HepG2 (cell line): ENCODE data around the gene UHMK1. TPM values are rescaled to one million over a fixed set of nuclear protein-coding genes. Genes with fewer than 3 reads are reported as not detected.

Experiments used
- ATAC-seq: fragments of 200-7000 bp; cut with Tn5 transposase; 3 replicates; pipeline ENCODE4 v1.9.1; 2020; ENCODE audit warnings: mild to moderate bottlenecking, moderate library complexity
- BruUV-seq: library from RNA; stranded (reverse); fragments of 400-500 nt; replicated peaks from 2 replicates; lab custom pipeline; 2021; lab: Mats Ljungman, UMichigan
- CTCF ChIA-PET: fragments of 300-600 bp; formaldehyde crosslinking; extraction: SDS; loops from one replicate; lab custom pipeline; 2021; ENCODE audit warnings: low total read pairs, inconsistent platforms, low intra/inter-chr PET ratio; lab: Yijun Ruan, JAX
- POLR2A ChIA-PET: fragments of 350-600 bp; sonication (Branson Sonifier 250); formaldehyde crosslinking; loops from one replicate; lab custom pipeline; 2020; ENCODE audit warnings: antibody characterized with exemption, inconsistent platforms; lab: Yijun Ruan, JAX
- DNase-seq: peaks from one replicate; pipeline ENCODE4 v3.0.0-alpha.2; 2015; ENCODE audit warnings: low spot score
- FAIRE-seq: peaks from 3 replicates; lab custom pipeline; 2011; peaks lifted over from hg19 to GRCh38; lab: Jason Lieb, UNC
- H2AFZ ChIP-seq: one replicate; pipeline ENCODE4 v1.6.1; 2011; ENCODE audit warnings: low read length, inconsistent platforms
- H3K27ac ChIP-seq: fragments of 300-600 bp; 3 replicates; pipeline ENCODE4 v1.8.0; 2011; ENCODE audit warnings: mixed run types, mild to moderate bottlenecking, mixed read lengths, low read length, inconsistent platforms; ENCODE audit not compliant: insufficient read depth; ENCODE audit errors: extremely low read length
- H3K27me3 ChIP-seq, 2 experiments: fragments of 200-600 bp in 1 of 2; 2 replicates in 1 of 2; 3 replicates in 1 of 2; pipeline versions ENCODE4 v1.6.0 to v1.8.0; 2011; ENCODE audit warnings: low read length in 2 of 2, mild to moderate bottlenecking in 2 of 2, moderate library complexity in 2 of 2, inconsistent platforms in 1 of 2; ENCODE audit not compliant: insufficient read depth in 2 of 2, control insufficient read depth in 1 of 2
- H3K36me3 ChIP-seq, 2 experiments: fragments of 200-600 bp in 1 of 2; replicated peaks in 1 of 2; 2 replicates in 1 of 2; 3 replicates in 1 of 2; pipeline versions ENCODE4 v1.5.1 to v1.8.0; 2011; ENCODE audit warnings: low read length in 2 of 2, inconsistent platforms in 1 of 2; ENCODE audit not compliant: insufficient read depth in 2 of 2, control insufficient read depth in 1 of 2
- H3K4me1 ChIP-seq: 2 replicates; pipeline ENCODE4 v1.5.1; 2012; ENCODE audit warnings: low read length, inconsistent platforms; ENCODE audit not compliant: insufficient read depth
- H3K4me2 ChIP-seq: 2 replicates; pipeline ENCODE4 v1.6.0; 2011; ENCODE audit warnings: low read depth, low read length, inconsistent platforms
- H3K4me3 ChIP-seq, 3 experiments: fragments of 200-600 bp in 1 of 3; sonication (generic), shearing (Covaris generic) in 1 of 3; replicated peaks in 1 of 3; 2 replicates each; pipeline ENCODE4 v1.5.1; 2011 to 2016; ENCODE audit warnings: low read length in 3 of 3, inconsistent platforms in 2 of 3, low read depth in 2 of 3, mild to moderate bottlenecking in 2 of 3, control low read depth in 1 of 3, mixed read lengths in 1 of 3; ENCODE audit not compliant: insufficient read depth in 1 of 3
- H3K79me2 ChIP-seq: one replicate; pipeline ENCODE4 v1.6.1; 2011; ENCODE audit warnings: low read length, inconsistent platforms; ENCODE audit not compliant: insufficient read depth
- H3K9ac ChIP-seq: 2 replicates; pipeline ENCODE4 v1.6.0; 2011; ENCODE audit warnings: mild to moderate bottlenecking, low read depth, low read length, inconsistent platforms; ENCODE audit not compliant: insufficient read depth
- H3K9me3 ChIP-seq: 2 replicates; pipeline ENCODE4 v1.5.1; 2012; ENCODE audit warnings: mild to moderate bottlenecking, low read length
- H4K20me1 ChIP-seq: 2 replicates; pipeline ENCODE4 v1.6.0; 2011; ENCODE audit warnings: inconsistent platforms, mild to moderate bottlenecking, low read length, moderate library complexity; ENCODE audit not compliant: insufficient read depth
- BCLAF1 ChIP-seq: fragments of 450-650 bp; IDR thresholded peaks from 2 replicates; pipeline ENCODE4 v1.6.1; 2017; ENCODE audit warnings: mild to moderate bottlenecking
- ETS1 ChIP-seq: sonication (generic); formaldehyde crosslinking; IDR thresholded peaks from 2 replicates; pipeline ENCODE4 v1.4.0; 2020; ENCODE audit warnings: missing genetic modification reagents
- FOXP1 ChIP-seq, 2 experiments: fragments of 450-650 bp in 1 of 2; IDR thresholded peaks; 2 replicates each; pipeline ENCODE4 v1.6.1; 2017 to 2018; ENCODE audit warnings: antibody characterized with exemption in 1 of 2
- HDAC2 ChIP-seq: sonication (generic); formaldehyde crosslinking; IDR thresholded peaks from 2 replicates; pipeline ENCODE4 v1.4.0; 2020; ENCODE audit warnings: missing genetic modification reagents
- SIN3B ChIP-seq: fragments of 150-350 bp; IDR thresholded peaks from 2 replicates; pipeline ENCODE4 v1.6.1; 2014; ENCODE audit warnings: low read length
- TARDBP ChIP-seq: sonication (generic); formaldehyde crosslinking; IDR thresholded peaks from 2 replicates; pipeline ENCODE4 v1.8.0; 2022; ENCODE audit warnings: mild to moderate bottlenecking, missing genetic modification reagents
- THAP11 ChIP-seq: IDR thresholded peaks from 2 replicates; pipeline ENCODE4 v1.6.1; 2016; ENCODE audit warnings: missing biosample characterization, missing genetic modification reagents
- THAP9 ChIP-seq: sonication (generic); formaldehyde crosslinking; IDR thresholded peaks from 2 replicates; pipeline ENCODE4; 2020; ENCODE audit warnings: missing genetic modification reagents, mild to moderate bottlenecking, borderline replicate concordance
- ZBTB43 ChIP-seq: sonication (generic); formaldehyde crosslinking; conservative IDR thresholded peaks from 2 replicates; pipeline ENCODE4 v1.4.0; 2020; ENCODE audit warnings: missing genetic modification reagents
- ZNF207 ChIP-seq: fragments of 450-650 bp; IDR thresholded peaks from 2 replicates; pipeline ENCODE4 v1.6.1; 2016; ENCODE audit warnings: antibody characterized with exemption, borderline replicate concordance
- ZNF350 ChIP-seq: sonication (generic); formaldehyde crosslinking; IDR thresholded peaks from 2 replicates; pipeline ENCODE4 v1.4.0; 2020; ENCODE audit warnings: mild to moderate bottlenecking, low read depth, missing genetic modification reagents, borderline replicate concordance
- ZNF589 ChIP-seq: sonication (generic); formaldehyde crosslinking; conservative IDR thresholded peaks from 2 replicates; pipeline ENCODE4 v1.8.0; 2022; ENCODE audit warnings: mild to moderate bottlenecking, moderate library complexity, missing genetic modification reagents
- ZNF720 ChIP-seq: sonication (generic); formaldehyde crosslinking; IDR thresholded peaks from 2 replicates; pipeline ENCODE4 v1.4.0; 2020; ENCODE audit warnings: missing genetic modification reagents
- WGBS: methylation state at CpG from one replicate; pipeline ENCODE4 v1.1.6; 2017; ENCODE audit warnings: low lambda C conversion rate; 5-methylcytosine and 5-hydroxymethylcytosine counted together
- in situ Hi-C: cut with HindIII; loops from 2 replicates; pipeline ENCODE4 v1.10.0; 2017; ENCODE audit warnings: low pct_unique_long_range_greater_than_20kb; ENCODE audit not compliant: extremely low pct_ligation_motif_present
- intact Hi-C: fragments of 100-400 bp; cut with micrococcal nuclease; formaldehyde crosslinking; loops from one replicate; pipeline ENCODE4 v1.10.0; 2022; ENCODE audit not compliant: unreplicated experiment
- polyA plus RNA-seq, 8 experiments: library from polyadenylated mRNA; depleted of rRNA in 3 of 8; stranded (reverse) in 7 of 8; unstranded in 1 of 8; fragments of >200 nt; fragmentation: Illumina TruSeq in 4 of 8; extraction: Trizol in 4 of 8; gene quantifications; 2 replicates each; pipeline versions ENCODE4 v1.2.1 to v1.2.3, GENCODE V29; 2011 to 2016; ENCODE audit warnings: low read depth in 4 of 8, missing spikeins in 1 of 8, mixed read lengths in 1 of 8; ENCODE audit not compliant: insufficient read depth in 1 of 8
- total RNA-seq, 5 experiments: library from RNA; depleted of rRNA; stranded (reverse); fragments of >200 nt; fragmentation: Illumina TruSeq; extraction: Trizol; gene quantifications; 2 replicates each; pipeline ENCODE4 v1.2.3, GENCODE V29; 2016; ENCODE audit warnings: low read depth in 1 of 5

Gene UHMK1
- total and polyA plus RNA-seq, 2 of the 13 experiments (the other 11 are each of a cell fraction or from before 2014, with no cell fraction given), result 12.9 to 20.0 TPM

DNA sequence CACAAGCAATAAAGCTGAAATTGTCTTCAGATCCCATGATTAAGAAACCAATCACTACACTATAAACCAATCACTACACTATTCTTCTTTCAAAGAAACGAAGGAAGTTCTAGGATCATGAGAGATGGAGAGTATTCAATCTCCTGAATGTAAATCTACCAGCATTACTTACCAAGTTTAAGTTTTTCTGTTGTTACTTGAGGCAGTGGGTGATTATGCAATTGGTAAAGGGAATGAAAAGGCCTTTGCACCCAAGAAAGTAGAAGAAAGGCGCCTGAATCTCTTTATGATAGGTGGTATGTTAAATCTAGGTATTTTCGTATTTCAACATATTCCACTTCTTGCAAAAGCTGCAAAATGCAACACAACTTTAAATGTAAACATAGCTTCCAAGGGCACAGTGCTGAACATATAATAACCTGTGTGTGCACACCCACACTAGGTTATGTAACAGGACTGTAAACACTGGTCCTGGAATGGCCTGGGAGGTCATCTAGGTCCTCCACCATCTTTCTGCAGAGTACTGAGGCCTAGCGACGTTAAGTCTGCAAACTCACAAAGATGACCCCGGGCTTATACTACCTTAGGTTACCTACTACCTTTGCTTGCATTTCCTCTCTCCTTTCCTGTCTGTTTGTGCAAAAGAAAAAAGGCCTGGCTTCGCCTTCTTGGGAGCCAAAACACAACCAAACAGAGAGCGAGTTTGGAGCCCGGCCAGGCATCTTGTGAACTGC lies 62.9 kb downstream of the UHMK1 start:
- no peaks in the 10 kb centered on the region for H3K9me3 ChIP-seq
- peaks cover 11% of the 10 kb centered on the region; the same call in 1 of the 2 replicates for H4K20me1 ChIP-seq
- CTCF ChIA-PET, result no interaction called here
- H2AFZ ChIP-seq, result no peak overlapping the region
- H3K9ac ChIP-seq, result peak overlapping the region; percentile 75
- FAIRE-seq, result peak; percentile 65
- DNase-seq, result peak; percentile 93
- peak overlapping the region; percentile 95 for H3K27ac ChIP-seq
- POLR2A ChIA-PET, result interaction anchor here (0.7 kb wide), 1 partner anchor 34 kb away, joined by 3 read pairs; no protein-coding TSS in a partner anchor
- TSS peak; percentile 97 for BruUV-seq
- H3K4me1 ChIP-seq, result peaks cover 37% of the 10 kb centered on the region
- no peaks in the 10 kb centered on the region; a peak in 1 of 5 replicates for H3K27me3 ChIP-seq
- in situ Hi-C loops (no loop called here), intact Hi-C loops (loop anchor here (2.0 to 5.0 kb wide), 2 partner anchors 37 to 62 kb away; no protein-coding TSS in a partner anchor)
- H3K4me2 ChIP-seq, result peak overlapping the region; percentile 84
- H3K4me3 ChIP-seq, result peak overlapping the region; percentile 79 to 100 (median 96)
- H3K79me2 ChIP-seq, result peaks cover 39% of the 10 kb centered on the region
- 2% methylated on average over 9 of the region's 9 CpGs for WGBS
- H3K36me3 ChIP-seq, result no peaks in the 10 kb centered on the region
- peak; percentile 73 for ATAC-seq
- TF ChIP-seq ZNF350 (CRISPR knock-in tag) (0 out of 2 replicates have a peak, but pooled peaks have one; percentile 33), HDAC2 (peak; percentile 92), ZNF207 (no peak), THAP9 (no peak), ZBTB43 (peak; percentile 65; the same call in 1 of the 2 replicates), ZNF589 (peak; percentile 73), TARDBP (CRISPR knock-in tag) (peak; percentile 65; the same call in 1 of the 2 replicates), FOXP1 (IDR thresholded peaks at IDR 0.05) (peak; percentile 89), FOXP1 (CRISPR knock-in tag; IDR thresholded peaks at IDR 0.05) (peak; percentile 95), ZNF720 (CRISPR knock-in tag) (no peak), THAP11 (CRISPR knock-in tag) (peak; percentile 76), SIN3B (no peak), ETS1 (CRISPR knock-in tag) (no peak), BCLAF1 (no peak)
